Ovary (tissue), 3 donors: ENCODE data around the gene VIPAS39.

Source experiments
- EP300 ChIP-seq: sonication (generic); formaldehyde crosslinking; IDR thresholded peaks from one replicate; pipeline ENCODE4 v1.6.1; 2017; ENCODE audit warnings: antibody characterized with exemption
- POLR2A ChIP-seq: fragments of 450-650 bp; IDR thresholded peaks from one replicate; pipeline ENCODE4 v1.6.1; 2017; ENCODE audit warnings: antibody characterized with exemption, mild to moderate bottlenecking, moderate library complexity
- TF ChIP-seq, protein P1 (sequence below), 3 donors: fragments of 450-650 bp in 2 of 3; fragments of 200-600 bp in 1 of 3; IDR thresholded peaks; one replicate each; pipeline versions ENCODE4 v1.5.1 to v1.8.0; 2016 to 2022; ENCODE audit warnings: antibody characterized with exemption in 3 of 3, mild to moderate bottlenecking in 1 of 3
- donor health status: DM: no; HTN: no; CAD: no.

DNA sequence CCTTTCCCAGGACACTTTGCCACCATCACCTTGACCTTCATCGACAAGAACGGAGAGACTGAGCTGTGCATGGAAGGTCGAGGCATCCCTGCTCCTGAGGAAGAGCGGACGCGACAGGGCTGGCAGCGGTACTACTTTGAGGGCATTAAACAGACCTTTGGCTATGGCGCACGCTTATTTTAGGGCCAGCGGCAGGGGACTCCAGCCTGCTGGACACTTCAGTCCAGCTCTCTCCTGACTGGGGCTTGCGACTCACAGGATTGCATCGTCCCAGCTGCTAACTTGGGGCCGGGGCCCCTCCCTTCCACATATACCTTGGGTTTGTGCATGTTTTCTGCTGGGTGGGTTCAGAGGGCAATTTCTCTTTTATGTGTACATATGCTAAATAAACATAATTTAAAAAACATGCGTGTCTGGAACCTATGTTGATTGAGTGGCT lies 11.7 kb upstream of the VIPAS39 start:
- TF ChIP-seq, protein P1, sequence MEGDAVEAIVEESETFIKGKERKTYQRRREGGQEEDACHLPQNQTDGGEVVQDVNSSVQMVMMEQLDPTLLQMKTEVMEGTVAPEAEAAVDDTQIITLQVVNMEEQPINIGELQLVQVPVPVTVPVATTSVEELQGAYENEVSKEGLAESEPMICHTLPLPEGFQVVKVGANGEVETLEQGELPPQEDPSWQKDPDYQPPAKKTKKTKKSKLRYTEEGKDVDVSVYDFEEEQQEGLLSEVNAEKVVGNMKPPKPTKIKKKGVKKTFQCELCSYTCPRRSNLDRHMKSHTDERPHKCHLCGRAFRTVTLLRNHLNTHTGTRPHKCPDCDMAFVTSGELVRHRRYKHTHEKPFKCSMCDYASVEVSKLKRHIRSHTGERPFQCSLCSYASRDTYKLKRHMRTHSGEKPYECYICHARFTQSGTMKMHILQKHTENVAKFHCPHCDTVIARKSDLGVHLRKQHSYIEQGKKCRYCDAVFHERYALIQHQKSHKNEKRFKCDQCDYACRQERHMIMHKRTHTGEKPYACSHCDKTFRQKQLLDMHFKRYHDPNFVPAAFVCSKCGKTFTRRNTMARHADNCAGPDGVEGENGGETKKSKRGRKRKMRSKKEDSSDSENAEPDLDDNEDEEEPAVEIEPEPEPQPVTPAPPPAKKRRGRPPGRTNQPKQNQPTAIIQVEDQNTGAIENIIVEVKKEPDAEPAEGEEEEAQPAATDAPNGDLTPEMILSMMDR (IDR thresholded peaks at IDR 0.05), result no peak
- TF ChIP-seq POLR2A (no peak), EP300 (no peak)
